ENCODE measurements around the gene KRT7.
"Not testable (repeated sequence)": the region's sequence is repeated elsewhere in the genome, so short reads cannot be mapped to it uniquely, and the experiment has no call there.

The KRT7 gene

GRCh38 chr12:52229836-52230343, 3.2 kb upstream of the KRT7 start:
- DNase-seq (ENCODE audit: low spot score), result no peak

GRCh38 chr12:52230364-52231281, 2.4 kb upstream of the KRT7 start:
- DNase-seq (ENCODE audit: low spot score), result no peak

GRCh38 chr12:52231305-52232202, 1.5 kb upstream of the KRT7 start:
- DNase-seq (ENCODE audit: low spot score), result no peak

- no peak for DNase-seq (ENCODE audit: low spot score)
Observed at GRCh38 chr12:52232203-52232673, 805 bp upstream of the KRT7 start.

- DNase-seq (ENCODE audit: low spot score), result no peak
Observed at GRCh38 chr12:52233462-52234207, 592 bp downstream of the KRT7 start.

- DNase-seq (ENCODE audit: low spot score), result no peak
Observed at GRCh38 chr12:52234223-52234810, 1.3 kb downstream of the KRT7 start.

GRCh38 chr12:52235001-52235764, 2.1 kb downstream of the KRT7 start:
- DNase-seq (ENCODE audit: low spot score), result no peak

- no peak for DNase-seq (ENCODE audit: low spot score)
Observed at GRCh38 chr12:52235822-52236361, 2.8 kb downstream of the KRT7 start.

GRCh38 chr12:52236386-52237050, 3.5 kb downstream of the KRT7 start:
- no peak for DNase-seq (ENCODE audit: low spot score)

GRCh38 chr12:52238207-52238840, 5.3 kb downstream of the KRT7 start:
- DNase-seq (ENCODE audit: low spot score), result no peak

- DNase-seq (ENCODE audit: low spot score), result no peak
Observed at GRCh38 chr12:52238916-52239646, 6.0 kb downstream of the KRT7 start.

GRCh38 chr12:52239767-52240166, 6.7 kb downstream of the KRT7 start:
- no peak for DNase-seq (ENCODE audit: low spot score)

- DNase-seq (ENCODE audit: low spot score), result not testable (repeated sequence)
Observed at GRCh38 chr12:52240247-52240646, 7.2 kb downstream of the KRT7 start.

- DNase-seq (ENCODE audit: low spot score), result no peak
Observed at GRCh38 chr12:52241205-52241842, 8.3 kb downstream of the KRT7 start.

GRCh38 chr12:52242442-52243258, 9.6 kb downstream of the KRT7 start:
- no peak for DNase-seq (ENCODE audit: low spot score)

- DNase-seq (ENCODE audit: low spot score), result no peak
Observed at GRCh38 chr12:52243259-52243855, 10.3 kb downstream of the KRT7 start.
